Measurements from ENCODE around the gene ARHGEF28.

GRCh38 chr5:73810429-73810828 is 184.4 kb downstream of the ARHGEF28 start:
- no peak for TF ChIP-seq CTCF (conservative IDR thresholded peaks at IDR 0.05; ENCODE audit: low read length)
- no peak for TF ChIP-seq EZH2phosphoT487 (IDR thresholded peaks at IDR 0.05; ENCODE audit: borderline replicate concordance, low read depth, low read length)

Data from OCI-LY7 (cell line).